ENCODE measurements around the gene CFAP73. TPM values are rescaled to one million over a fixed set of nuclear protein-coding genes. Genes with fewer than 3 reads are reported as not detected.
"Not testable (repeated sequence)": the region's sequence is repeated elsewhere in the genome, so short reads cannot be mapped to it uniquely, and the experiment has no call there.

Gene CFAP73
- total RNA-seq, 1 donor from 2014 or later = not detected

GRCh38 chr12:113141716-113142115 is 7.8 kb upstream of the CFAP73 start:
- H3K9ac ChIP-seq (ENCODE audit: low read depth in 1 of 3, low read length in 3 of 3); H3K4me1 ChIP-seq (ENCODE audit: control insufficient read depth in 3 of 3, insufficient read depth in 3 of 3, low read length in 3 of 3); H3K4me3 ChIP-seq (ENCODE audit: low read length in 3 of 3); H3K27ac ChIP-seq (ENCODE audit: low read depth, low read length); H3K27me3 ChIP-seq (ENCODE audit: control insufficient read depth in 3 of 3, insufficient read depth in 3 of 3, low read length in 3 of 3); H3K9me3 ChIP-seq (ENCODE audit: control insufficient read depth in 3 of 3, low read length in 3 of 3); H3K36me3 ChIP-seq (ENCODE audit: control insufficient read depth in 3 of 3, insufficient read depth in 3 of 3, low read length in 3 of 3): not testable (repeated sequence)

DNA sequence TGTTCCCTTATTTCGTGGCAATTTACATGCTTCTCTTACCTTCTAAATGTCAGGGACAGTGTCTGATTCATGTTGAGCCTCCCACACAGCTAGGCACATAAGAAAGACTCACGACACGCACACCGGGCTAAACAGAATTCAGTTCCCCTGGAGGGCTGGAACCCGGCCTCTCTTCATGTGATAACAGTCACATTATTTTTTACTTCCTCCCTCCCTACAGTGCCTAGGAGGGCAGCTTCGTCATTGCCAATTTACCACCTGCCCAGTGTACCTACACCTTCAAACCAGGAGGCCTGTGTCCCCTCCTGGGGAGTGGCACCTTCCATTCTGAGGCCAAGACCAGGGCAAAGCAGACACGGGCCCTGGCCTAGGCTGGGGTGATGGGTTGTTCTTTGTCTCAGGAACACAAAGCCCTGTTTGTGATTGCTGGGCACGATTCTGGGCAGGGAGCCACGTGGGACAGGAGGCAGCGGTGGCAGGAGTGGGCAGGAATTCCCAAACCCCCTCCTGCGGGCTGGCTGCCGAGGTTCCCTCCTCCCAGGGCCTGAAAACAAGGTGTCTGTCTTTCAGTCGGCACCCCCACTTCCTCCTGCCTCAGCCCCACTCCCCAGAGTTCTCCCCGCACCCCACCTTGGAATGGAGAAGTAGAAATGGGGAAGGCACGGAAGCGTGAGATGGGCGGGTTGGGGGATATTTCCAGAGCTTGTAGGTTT is 7.2 kb upstream of the CFAP73 start:
- Histone ChIP-seq H3K9me3 (ENCODE audit: control insufficient read depth in 3 of 3, low read length in 3 of 3) (no peaks in the 10 kb centered on the region), H3K9ac (ENCODE audit: low read depth in 1 of 3, low read length in 3 of 3) (no peak overlapping the region), H3K27me3 (ENCODE audit: control insufficient read depth in 3 of 3, insufficient read depth in 3 of 3, low read length in 3 of 3) (peaks cover 0 to 2% (median 0%) of the 10 kb centered on the region in 3 donors), H3K4me1 (ENCODE audit: control insufficient read depth in 3 of 3, insufficient read depth in 3 of 3, low read length in 3 of 3) (no peaks in the 10 kb centered on the region), H3K36me3 (ENCODE audit: control insufficient read depth in 3 of 3, insufficient read depth in 3 of 3, low read length in 3 of 3) (no peaks in the 10 kb centered on the region), H3K4me3 (ENCODE audit: low read length in 3 of 3) (no peak overlapping the region), H3K27ac (ENCODE audit: low read depth, low read length) (peak overlapping the region; percentile 25)

DNA sequence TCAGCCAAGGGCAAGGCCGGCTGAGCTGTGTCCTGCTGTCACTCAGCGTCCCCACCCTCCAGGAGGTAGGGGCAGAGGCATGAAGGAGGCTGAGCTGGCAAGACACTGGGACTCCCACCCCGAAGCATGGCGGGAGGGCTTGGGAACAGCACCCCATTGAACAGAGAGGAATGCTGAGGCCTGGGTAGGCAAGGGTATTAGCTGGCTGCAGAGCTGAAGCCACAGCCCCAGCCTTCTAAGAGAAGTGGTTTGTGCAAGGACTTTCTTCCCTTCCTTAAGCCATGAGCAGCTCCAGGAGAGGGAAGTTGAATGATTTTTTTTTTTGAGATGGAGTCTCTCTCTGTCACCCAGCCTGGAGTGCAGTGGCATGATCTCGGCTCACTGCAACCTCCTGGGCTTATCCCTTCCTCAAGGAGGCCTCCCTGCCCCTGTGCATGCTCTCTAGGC is 6.6 kb upstream of the CFAP73 start:
- no peaks in the 10 kb centered on the region for H3K9me3 ChIP-seq (ENCODE audit: control insufficient read depth in 3 of 3, low read length in 3 of 3)
- peaks cover 0 to 2% (median 0%) of the 10 kb centered on the region in 3 donors for H3K27me3 ChIP-seq (ENCODE audit: control insufficient read depth in 3 of 3, insufficient read depth in 3 of 3, low read length in 3 of 3)
- no peak overlapping the region for H3K9ac ChIP-seq (ENCODE audit: low read depth in 1 of 3, low read length in 3 of 3)
- H3K36me3 ChIP-seq (ENCODE audit: control insufficient read depth in 3 of 3, insufficient read depth in 3 of 3, low read length in 3 of 3) = no peaks in the 10 kb centered on the region
- no peaks in the 10 kb centered on the region for H3K4me1 ChIP-seq (ENCODE audit: control insufficient read depth in 3 of 3, insufficient read depth in 3 of 3, low read length in 3 of 3)
- H3K27ac ChIP-seq (ENCODE audit: low read depth, low read length) = no peak overlapping the region
- H3K4me3 ChIP-seq (ENCODE audit: low read length in 3 of 3) = no peak overlapping the region

GRCh38 chr12:113143959-113144358 is 5.6 kb upstream of the CFAP73 start:
- Histone ChIP-seq H3K27ac (ENCODE audit: low read depth, low read length) (no peak overlapping the region), H3K4me3 (ENCODE audit: low read length in 3 of 3) (no peak overlapping the region)

GRCh38 chr12:113144806-113145205 is 4.7 kb upstream of the CFAP73 start:
- no peaks in the 10 kb centered on the region for H3K36me3 ChIP-seq (ENCODE audit: control insufficient read depth in 3 of 3, insufficient read depth in 3 of 3, low read length in 3 of 3)
- peaks cover 2 to 5% (median 4%) of the 10 kb centered on the region in 3 donors for H3K27me3 ChIP-seq (ENCODE audit: control insufficient read depth in 3 of 3, insufficient read depth in 3 of 3, low read length in 3 of 3)
- no peak overlapping the region for H3K4me3 ChIP-seq (ENCODE audit: low read length in 3 of 3)
- no peak overlapping the region for H3K27ac ChIP-seq (ENCODE audit: low read depth, low read length)
- H3K4me1 ChIP-seq (ENCODE audit: control insufficient read depth in 3 of 3, insufficient read depth in 3 of 3, low read length in 3 of 3) = no peaks in the 10 kb centered on the region
- no peak overlapping the region for H3K9ac ChIP-seq (ENCODE audit: low read depth in 1 of 3, low read length in 3 of 3)
- no peaks in the 10 kb centered on the region for H3K9me3 ChIP-seq (ENCODE audit: control insufficient read depth in 3 of 3, low read length in 3 of 3)

More at GRCh38 chr12:113143959-113144358, 5.6 kb upstream of the CFAP73 start:
- no peaks in the 10 kb centered on the region for H3K4me1 ChIP-seq (ENCODE audit: control insufficient read depth in 3 of 3, insufficient read depth in 3 of 3, low read length in 3 of 3)
- H3K36me3 ChIP-seq (ENCODE audit: control insufficient read depth in 3 of 3, insufficient read depth in 3 of 3, low read length in 3 of 3) = no peaks in the 10 kb centered on the region
- H3K9ac ChIP-seq (ENCODE audit: low read depth in 1 of 3, low read length in 3 of 3) = no peak overlapping the region
- no peaks in the 10 kb centered on the region for H3K9me3 ChIP-seq (ENCODE audit: control insufficient read depth in 3 of 3, low read length in 3 of 3)
- H3K27me3 ChIP-seq (ENCODE audit: control insufficient read depth in 3 of 3, insufficient read depth in 3 of 3, low read length in 3 of 3) = peaks cover 0 to 2% (median 0%) of the 10 kb centered on the region in 3 donors

DNA sequence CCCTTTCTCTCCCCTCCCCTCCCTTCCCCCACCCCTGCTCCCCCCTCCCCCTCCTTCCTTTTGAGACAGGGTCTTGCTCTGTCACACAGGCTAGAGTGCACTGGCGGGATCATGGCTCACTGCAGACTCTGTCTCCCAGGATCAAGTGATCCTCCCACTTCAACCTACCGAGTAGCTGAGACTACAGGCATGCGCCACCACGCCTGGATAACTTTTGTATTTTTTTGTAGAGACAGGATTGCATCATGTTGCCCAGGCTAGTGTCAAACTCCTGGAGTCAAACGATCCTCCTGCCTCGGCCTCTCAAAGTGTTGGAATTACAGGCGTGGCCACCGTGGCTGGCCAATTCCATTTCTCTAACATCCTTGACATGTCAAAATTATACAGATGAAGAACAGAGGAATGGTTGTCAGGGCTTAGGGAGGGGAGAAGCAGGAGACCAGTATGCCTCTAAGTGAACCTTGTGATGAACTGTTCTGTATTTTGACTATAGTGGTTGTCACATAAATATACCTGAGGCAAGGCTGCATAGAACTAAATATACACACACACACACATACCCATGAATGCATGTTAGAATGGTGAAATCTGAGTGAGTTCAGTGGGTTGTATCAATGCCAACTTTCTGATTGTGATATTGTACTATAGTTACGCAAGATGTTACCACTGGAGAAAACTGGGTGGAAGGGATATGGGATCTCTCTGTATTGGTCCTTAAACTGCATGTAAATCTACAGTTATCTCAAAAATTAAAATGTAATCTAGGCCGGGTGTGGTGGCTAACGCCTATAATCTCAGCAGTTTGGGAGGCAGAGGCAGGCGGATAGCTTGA is 3.6 kb upstream of the CFAP73 start:
- no peak overlapping the region for H3K9ac ChIP-seq (ENCODE audit: low read depth in 1 of 3, low read length in 3 of 3)
- no peak overlapping the region for H3K4me3 ChIP-seq (ENCODE audit: low read length in 3 of 3)

GRCh38 chr12:113146999-113147398 is 2.5 kb upstream of the CFAP73 start:
- Histone ChIP-seq H3K4me3 (ENCODE audit: low read length in 3 of 3) (no peak overlapping the region), H3K27me3 (ENCODE audit: control insufficient read depth in 3 of 3, insufficient read depth in 3 of 3, low read length in 3 of 3) (peaks cover 11 to 23% (median 12%) of the 10 kb centered on the region in 3 donors), H3K4me1 (ENCODE audit: control insufficient read depth in 3 of 3, insufficient read depth in 3 of 3, low read length in 3 of 3) (no peaks in the 10 kb centered on the region), H3K9me3 (ENCODE audit: control insufficient read depth in 3 of 3, low read length in 3 of 3) (no peaks in the 10 kb centered on the region), H3K27ac (ENCODE audit: low read depth, low read length) (no peak overlapping the region), H3K9ac (ENCODE audit: low read depth in 1 of 3, low read length in 3 of 3) (no peak overlapping the region), H3K36me3 (ENCODE audit: control insufficient read depth in 3 of 3, insufficient read depth in 3 of 3, low read length in 3 of 3) (no peaks in the 10 kb centered on the region)

More for the DNA sequence above, 3.6 kb upstream of the CFAP73 start:
- Histone ChIP-seq H3K27ac (ENCODE audit: low read depth, low read length) (no peak overlapping the region), H3K27me3 (ENCODE audit: control insufficient read depth in 3 of 3, insufficient read depth in 3 of 3, low read length in 3 of 3) (peaks cover 4 to 15% (median 8%) of the 10 kb centered on the region in 3 donors), H3K9me3 (ENCODE audit: control insufficient read depth in 3 of 3, low read length in 3 of 3) (no peaks in the 10 kb centered on the region), H3K4me1 (ENCODE audit: control insufficient read depth in 3 of 3, insufficient read depth in 3 of 3, low read length in 3 of 3) (no peaks in the 10 kb centered on the region), H3K36me3 (ENCODE audit: control insufficient read depth in 3 of 3, insufficient read depth in 3 of 3, low read length in 3 of 3) (no peaks in the 10 kb centered on the region)

- Histone ChIP-seq H3K27me3 (ENCODE audit: control insufficient read depth in 3 of 3, insufficient read depth in 3 of 3, low read length in 3 of 3) (peaks cover 50 to 60% (median 50%) of the 10 kb centered on the region in 3 donors), H3K4me1 (ENCODE audit: control insufficient read depth in 3 of 3, insufficient read depth in 3 of 3, low read length in 3 of 3) (peaks cover 3 to 12% (median 9%) of the 10 kb centered on the region in 3 donors), H3K4me3 (ENCODE audit: low read length in 3 of 3) (no peak overlapping the region), H3K27ac (ENCODE audit: low read depth, low read length) (no peak overlapping the region), H3K9ac (ENCODE audit: low read depth in 1 of 3, low read length in 3 of 3) (no peak overlapping the region), H3K9me3 (ENCODE audit: control insufficient read depth in 3 of 3, low read length in 3 of 3) (no peaks in the 10 kb centered on the region), H3K36me3 (ENCODE audit: control insufficient read depth in 3 of 3, insufficient read depth in 3 of 3, low read length in 3 of 3) (no peaks in the 10 kb centered on the region)
Observed at GRCh38 chr12:113151655-113152054, 2.1 kb downstream of the CFAP73 start.

DNA sequence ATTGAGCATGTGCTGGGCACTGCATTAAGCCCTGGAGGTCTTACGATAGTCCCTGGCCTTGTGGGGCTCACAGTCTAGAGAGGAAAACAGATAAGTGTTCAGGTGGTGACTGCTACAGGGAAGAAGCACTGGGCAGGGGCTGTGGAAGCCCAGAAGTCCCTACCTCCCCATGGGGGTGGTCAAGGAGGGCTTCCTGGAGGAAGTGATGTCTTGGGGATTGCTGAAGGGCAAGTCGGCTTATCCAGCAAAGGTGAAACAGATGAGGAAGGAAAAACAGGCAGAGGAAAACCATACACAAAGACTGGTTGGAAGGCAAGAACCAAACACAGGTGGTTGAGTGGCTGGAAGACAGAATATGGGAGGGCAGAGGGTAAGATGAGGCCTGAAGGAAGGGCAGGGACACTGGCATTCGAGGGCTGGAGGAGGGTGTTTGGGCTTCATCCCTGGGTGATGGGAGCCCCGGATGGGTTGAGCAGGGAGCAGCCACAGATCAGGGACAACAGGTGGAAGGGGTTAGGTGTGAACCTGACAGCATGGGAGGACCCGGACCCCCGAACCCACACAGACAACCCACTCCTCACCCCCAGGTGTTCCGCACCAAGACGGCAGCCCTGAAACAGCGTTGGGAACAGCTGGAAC is 2.8 kb downstream of the CFAP73 start:
- peaks cover 0 to 2% (median 0%) of the 10 kb centered on the region in 3 donors for H3K36me3 ChIP-seq (ENCODE audit: control insufficient read depth in 3 of 3, insufficient read depth in 3 of 3, low read length in 3 of 3)
- H3K27me3 ChIP-seq (ENCODE audit: control insufficient read depth in 3 of 3, insufficient read depth in 3 of 3, low read length in 3 of 3) = peaks cover 50 to 60% (median 50%) of the 10 kb centered on the region in 3 donors
- H3K27ac ChIP-seq (ENCODE audit: low read depth, low read length) = no peak overlapping the region
- no peak overlapping the region for H3K9ac ChIP-seq (ENCODE audit: low read depth in 1 of 3, low read length in 3 of 3)
- H3K9me3 ChIP-seq (ENCODE audit: control insufficient read depth in 3 of 3, low read length in 3 of 3) = no peaks in the 10 kb centered on the region
- peak overlapping the region in 1 of 3 donors; percentile 13 for H3K4me3 ChIP-seq (ENCODE audit: low read length in 3 of 3)
- peaks cover 3 to 12% (median 9%) of the 10 kb centered on the region in 3 donors for H3K4me1 ChIP-seq (ENCODE audit: control insufficient read depth in 3 of 3, insufficient read depth in 3 of 3, low read length in 3 of 3)

Measured in skeletal muscle tissue (tissue), 4 donors.